ENCODE results near the gene SYTL3. TPM values are rescaled to one million over a fixed set of nuclear protein-coding genes. Genes with fewer than 3 reads are reported as not detected.

Gene SYTL3
- total RNA-seq, 1 experiment from 2014 or later = 0.09 TPM

DNA sequence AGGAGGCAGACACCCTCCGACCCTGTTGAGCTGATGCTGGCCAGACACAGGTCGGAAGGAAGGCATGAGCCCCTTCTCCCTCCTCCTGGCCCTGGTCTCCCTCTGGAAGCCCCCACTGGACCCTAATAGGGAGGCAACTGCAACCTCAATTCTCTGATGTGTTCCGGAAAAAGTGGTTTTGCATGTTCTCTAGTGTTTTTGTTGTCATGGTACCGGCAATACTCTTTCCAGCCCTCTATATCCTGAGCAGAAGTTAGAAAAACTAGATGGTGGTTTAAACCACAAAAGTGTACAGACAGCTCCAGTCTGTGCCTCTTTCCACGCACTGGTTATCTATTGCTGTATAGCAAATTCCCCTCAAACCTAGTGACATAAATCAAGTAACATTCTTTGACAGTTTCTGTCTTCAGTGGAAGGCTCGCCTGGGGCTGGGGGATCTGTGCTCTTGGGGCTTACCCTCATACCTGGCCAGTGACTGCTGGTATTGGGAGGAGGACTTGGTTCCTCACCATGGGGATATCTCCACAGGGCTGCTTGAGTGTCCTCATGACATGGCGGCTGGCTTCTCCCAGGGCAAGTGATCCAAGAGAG, 37.0 kb downstream of the SYTL3 start:
- H3K23me2 ChIP-seq (ENCODE audit: insufficient read length, low read depth, low read length, poor library complexity, severe bottlenecking) = no peaks in the 10 kb centered on the region
- no peaks in the 10 kb centered on the region for H3K79me2 ChIP-seq (ENCODE audit: insufficient read depth, low read length)
- no peak overlapping the region for H2BK20ac ChIP-seq (ENCODE audit: low read depth, low read length, poor library complexity, severe bottlenecking)
- Mint-ChIP-seq H3K4me3 (no peak overlapping the region), H3K9me3 (no peaks in the 10 kb centered on the region), H3K4me1 (peaks cover 6 to 8% of the 10 kb centered on the region in 2 experiments), H3K27me3 (ENCODE audit: low read depth) (no peaks in the 10 kb centered on the region), H3K36me3 (ENCODE audit: insufficient read depth in 1 of 3, low read depth in 3 of 3) (no peaks in the 10 kb centered on the region), H3K27ac (peak overlapping the region in 1 of 3 experiments; percentile 49; a peak in 1 of 7 replicates)
- no peak overlapping the region for H3T11ph ChIP-seq (ENCODE audit: low read length)
- no peak overlapping the region for H4K91ac ChIP-seq (ENCODE audit: insufficient read length, low read depth, low read length)
- H4K20me1 ChIP-seq (ENCODE audit: control insufficient read depth, insufficient read depth, insufficient read length) = no peaks in the 10 kb centered on the region
- no peak overlapping the region for H3K56ac ChIP-seq (ENCODE audit: insufficient read length, low read depth, low read length)
- H3K23ac ChIP-seq (ENCODE audit: insufficient read length, low read depth, low read length) = no peak overlapping the region
- TF ChIP-seq CTCF (conservative IDR thresholded peaks at IDR 0.05) = no peak
- no peak overlapping the region for H2BK12ac ChIP-seq (ENCODE audit: insufficient read length, low read depth, low read length)
- H3K9me3 ChIP-seq (ENCODE audit: control insufficient read depth, low read depth, low read length) = no peaks in the 10 kb centered on the region
- no peak overlapping the region for H3K4me2 ChIP-seq (ENCODE audit: insufficient read depth, insufficient read length, low read length)
- no peak overlapping the region for H2AK5ac ChIP-seq (ENCODE audit: insufficient read length, low read length)
- no CpG with 5 or more reads among the region's 7 CpGs for WGBS (ENCODE audit: extremely low coverage, insufficient read length, low lambda C conversion rate)
- no peaks in the 10 kb centered on the region for H3K27me3 ChIP-seq (ENCODE audit: insufficient read depth, low read length)
- H3K27ac ChIP-seq (ENCODE audit: insufficient read length, low read depth, low read length) = no peak overlapping the region
- H2AFZ ChIP-seq (ENCODE audit: low read length) = no peak overlapping the region
- no peak overlapping the region for H2BK15ac ChIP-seq (ENCODE audit: low read depth, low read length)
- no peak for DNase-seq
- H4K8ac ChIP-seq (replicated peaks; ENCODE audit: insufficient read length, low read depth, low read length) = no peak overlapping the region
- H3K9ac ChIP-seq (ENCODE audit: extremely low read depth, insufficient read length, low read length) = no peak overlapping the region
- H2BK5ac ChIP-seq (ENCODE audit: insufficient read length, low read length) = no peak overlapping the region
- H4K5ac ChIP-seq (ENCODE audit: insufficient read length, low read depth, low read length) = no peak overlapping the region
- no peak overlapping the region for H3K4ac ChIP-seq (ENCODE audit: low read depth, low read length)
- no peak overlapping the region for H2BK120ac ChIP-seq (ENCODE audit: low read depth, low read length, poor library complexity, severe bottlenecking)
- no peak overlapping the region for H3K14ac ChIP-seq (ENCODE audit: insufficient read depth, low read length)
- no peak overlapping the region for H3K18ac ChIP-seq (ENCODE audit: insufficient read length, low read depth, low read length)
- H3K79me1 ChIP-seq (ENCODE audit: insufficient read depth, low read depth, low read length, poor library complexity, severe bottlenecking) = no peaks in the 10 kb centered on the region
- no peaks in the 10 kb centered on the region for H3K4me1 ChIP-seq (ENCODE audit: insufficient read depth, low read length)

Measured in H9 (cell line).